ENCODE results near the gene METTL25.
A peak's percentile ranks its signal among the peaks of the same experiment; 100 is the strongest.

Gene METTL25

GRCh38 chr12:82438356-82438755 is 80.0 kb downstream of the METTL25 start:
- no peak overlapping the region for H3K4ac ChIP-seq (ENCODE audit: low read depth, low read length)
- H3K4me1 ChIP-seq (ENCODE audit: control insufficient read depth in 1 of 2, insufficient read depth in 2 of 2, low read length in 2 of 2): no peaks in the 10 kb centered on the region
- H3K9me3 ChIP-seq (ENCODE audit: insufficient read depth, low read depth, low read length): no peaks in the 10 kb centered on the region
- no peak overlapping the region for H3K27ac ChIP-seq (ENCODE audit: low read depth, low read length)
- DNase-seq: peak in 1 of 2 donors; percentile 71
- H3K79me1 ChIP-seq (ENCODE audit: low read length): no peaks in the 10 kb centered on the region
- no peak overlapping the region for H3K18ac ChIP-seq (ENCODE audit: low read length)
- H4K91ac ChIP-seq (ENCODE audit: low read depth, low read length): no peak overlapping the region
- no CpG with 5 or more reads among the region's 4 CpGs for WGBS (ENCODE audit: extremely low coverage, insufficient coverage, insufficient read length)
- H2AFZ ChIP-seq (ENCODE audit: insufficient read depth, low read length, poor library complexity): no peak overlapping the region
- no peaks in the 10 kb centered on the region for H3K27me3 ChIP-seq (ENCODE audit: insufficient read depth, low read length)
- no peak overlapping the region for H2AK5ac ChIP-seq (ENCODE audit: low read length)
- H4K12ac ChIP-seq (ENCODE audit: low read depth, low read length): no peak overlapping the region
- H3K9ac ChIP-seq (ENCODE audit: low read length): no peak overlapping the region
- H3K14ac ChIP-seq (ENCODE audit: low read length): no peak overlapping the region
- no peak overlapping the region for H4K8ac ChIP-seq (ENCODE audit: low read depth, low read length)
- H3K4me2 ChIP-seq (ENCODE audit: low read length): no peak overlapping the region
- no peak overlapping the region for H2BK120ac ChIP-seq (ENCODE audit: insufficient read depth, low read length, poor library complexity)
- no peaks in the 10 kb centered on the region for H3K36me3 ChIP-seq (ENCODE audit: control insufficient read depth in 1 of 2, insufficient read depth in 2 of 2, low read length in 2 of 2)
- H3K79me2 ChIP-seq (ENCODE audit: control insufficient read depth, insufficient read depth, low read length, poor library complexity): no peaks in the 10 kb centered on the region
- H3K4me3 ChIP-seq (ENCODE audit: low read depth, low read length): no peak overlapping the region
- H2BK12ac ChIP-seq (ENCODE audit: low read length): no peak overlapping the region
- no peak overlapping the region for H2BK5ac ChIP-seq (ENCODE audit: low read depth, low read length, poor library complexity)
- no peak overlapping the region for H3K23ac ChIP-seq (ENCODE audit: low read length)

DNA sequence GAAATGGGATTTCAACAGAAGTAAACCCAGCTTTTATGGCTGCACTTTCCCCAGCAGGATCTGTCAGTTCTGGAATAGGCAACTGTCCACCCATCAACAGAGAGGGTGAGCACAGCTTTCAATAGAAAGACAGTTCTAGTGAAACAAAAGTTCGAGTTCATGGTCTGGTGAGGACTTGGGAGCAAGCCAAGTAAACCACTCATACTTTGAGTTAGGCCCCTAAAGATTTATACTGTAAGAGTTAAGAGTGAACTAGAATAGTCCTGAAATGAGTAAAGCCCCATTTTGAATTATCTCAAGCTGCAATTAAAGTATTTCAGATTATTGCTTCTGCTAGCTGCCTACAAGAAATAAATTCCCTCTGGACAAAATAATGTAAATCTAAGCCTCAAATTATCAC is 82.6 kb downstream of the METTL25 start:
- H3K79me1 ChIP-seq (ENCODE audit: low read length): no peaks in the 10 kb centered on the region
- no peak overlapping the region for H2BK5ac ChIP-seq (ENCODE audit: low read depth, low read length, poor library complexity)
- no peaks in the 10 kb centered on the region for H3K9me3 ChIP-seq (ENCODE audit: insufficient read depth, low read depth, low read length)
- H4K12ac ChIP-seq (ENCODE audit: low read depth, low read length): no peak overlapping the region
- WGBS (ENCODE audit: extremely low coverage, insufficient coverage, insufficient read length): no CpG with 5 or more reads among the region's 1 CpG
- H3K4me3 ChIP-seq (ENCODE audit: low read depth, low read length): no peak overlapping the region
- H3K18ac ChIP-seq (ENCODE audit: low read length): no peak overlapping the region
- H3K36me3 ChIP-seq (ENCODE audit: control insufficient read depth in 1 of 2, insufficient read depth in 2 of 2, low read length in 2 of 2): no peaks in the 10 kb centered on the region
- H3K4ac ChIP-seq (ENCODE audit: low read depth, low read length): no peak overlapping the region
- H3K4me2 ChIP-seq (ENCODE audit: low read length): no peak overlapping the region
- H4K91ac ChIP-seq (ENCODE audit: low read depth, low read length): no peak overlapping the region
- no peak overlapping the region for H3K14ac ChIP-seq (ENCODE audit: low read length)
- no peak overlapping the region for H3K23ac ChIP-seq (ENCODE audit: low read length)
- no peak overlapping the region for H4K8ac ChIP-seq (ENCODE audit: low read depth, low read length)
- DNase-seq: no peak
- no peaks in the 10 kb centered on the region for H3K27me3 ChIP-seq (ENCODE audit: insufficient read depth, low read length)
- no peaks in the 10 kb centered on the region for H3K79me2 ChIP-seq (ENCODE audit: control insufficient read depth, insufficient read depth, low read length, poor library complexity)
- no peak overlapping the region for H3K9ac ChIP-seq (ENCODE audit: low read length)
- no peaks in the 10 kb centered on the region for H3K4me1 ChIP-seq (ENCODE audit: control insufficient read depth in 1 of 2, insufficient read depth in 2 of 2, low read length in 2 of 2)
- H2BK12ac ChIP-seq (ENCODE audit: low read length): no peak overlapping the region
- no peak overlapping the region for H2BK120ac ChIP-seq (ENCODE audit: insufficient read depth, low read length, poor library complexity)
- no peak overlapping the region for H2AK5ac ChIP-seq (ENCODE audit: low read length)
- no peak overlapping the region for H3K27ac ChIP-seq (ENCODE audit: low read depth, low read length)
- H2AFZ ChIP-seq (ENCODE audit: insufficient read depth, low read length, poor library complexity): no peak overlapping the region

- H3K36me3 ChIP-seq (ENCODE audit: control insufficient read depth in 1 of 2, insufficient read depth in 2 of 2, low read length in 2 of 2): no peaks in the 10 kb centered on the region
- no peak overlapping the region for H3K27ac ChIP-seq (ENCODE audit: low read depth, low read length)
- no peak overlapping the region for H2AFZ ChIP-seq (ENCODE audit: insufficient read depth, low read length, poor library complexity)
- no peak overlapping the region for H2AK5ac ChIP-seq (ENCODE audit: low read length)
- no peak overlapping the region for H3K9ac ChIP-seq (ENCODE audit: low read length)
- H4K91ac ChIP-seq (ENCODE audit: low read depth, low read length): no peak overlapping the region
- no CpG with 5 or more reads among the region's 2 CpGs for WGBS (ENCODE audit: extremely low coverage, insufficient coverage, insufficient read length)
- H3K79me1 ChIP-seq (ENCODE audit: low read length): no peaks in the 10 kb centered on the region
- H3K4me3 ChIP-seq (ENCODE audit: low read depth, low read length): no peak overlapping the region
- no peak overlapping the region for H4K12ac ChIP-seq (ENCODE audit: low read depth, low read length)
- no peaks in the 10 kb centered on the region for H3K27me3 ChIP-seq (ENCODE audit: insufficient read depth, low read length)
- H3K4me2 ChIP-seq (ENCODE audit: low read length): no peak overlapping the region
- no peak overlapping the region for H3K4ac ChIP-seq (ENCODE audit: low read depth, low read length)
- H4K8ac ChIP-seq (ENCODE audit: low read depth, low read length): no peak overlapping the region
- no peak overlapping the region for H2BK120ac ChIP-seq (ENCODE audit: insufficient read depth, low read length, poor library complexity)
- no peak overlapping the region for H2BK12ac ChIP-seq (ENCODE audit: low read length)
- H3K23ac ChIP-seq (ENCODE audit: low read length): no peak overlapping the region
- H3K79me2 ChIP-seq (ENCODE audit: control insufficient read depth, insufficient read depth, low read length, poor library complexity): no peaks in the 10 kb centered on the region
- H2BK5ac ChIP-seq (ENCODE audit: low read depth, low read length, poor library complexity): no peak overlapping the region
- H3K4me1 ChIP-seq (ENCODE audit: control insufficient read depth in 1 of 2, insufficient read depth in 2 of 2, low read length in 2 of 2): no peaks in the 10 kb centered on the region
- H3K18ac ChIP-seq (ENCODE audit: low read length): no peak overlapping the region
- no peak for DNase-seq
- H3K14ac ChIP-seq (ENCODE audit: low read length): no peak overlapping the region
- H3K9me3 ChIP-seq (ENCODE audit: insufficient read depth, low read depth, low read length): no peaks in the 10 kb centered on the region
Measured at GRCh38 chr12:82448911-82449578, 90.7 kb downstream of the METTL25 start.

DNA sequence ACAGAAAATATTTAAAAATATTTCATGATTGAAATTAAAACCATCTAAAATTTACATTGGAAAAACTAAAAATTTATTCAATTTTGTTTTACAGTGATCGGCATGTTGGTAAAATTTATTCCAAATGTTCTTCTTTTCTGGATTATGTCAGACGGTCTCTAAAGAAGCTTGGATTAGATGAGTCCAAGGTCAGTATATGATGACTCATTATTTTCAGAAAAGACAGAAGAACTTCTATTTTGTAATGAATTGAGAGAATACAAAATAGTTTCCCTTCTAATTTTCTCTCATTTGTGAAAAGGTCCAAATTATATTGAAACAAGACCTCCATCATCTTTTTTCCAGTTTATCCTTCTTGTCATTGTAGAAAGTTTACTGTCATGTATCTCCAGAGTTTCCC is 98.3 kb downstream of the METTL25 start:
- Histone ChIP-seq H4K8ac (ENCODE audit: low read depth, low read length) (no peak overlapping the region), H3K9ac (ENCODE audit: low read length) (no peak overlapping the region), H3K36me3 (ENCODE audit: control insufficient read depth in 1 of 2, insufficient read depth in 2 of 2, low read length in 2 of 2) (no peaks in the 10 kb centered on the region)

More for the DNA sequence above, 98.3 kb downstream of the METTL25 start:
- no peak overlapping the region for H2AFZ ChIP-seq (ENCODE audit: insufficient read depth, low read length, poor library complexity)
- H3K27me3 ChIP-seq (ENCODE audit: insufficient read depth, low read length): no peaks in the 10 kb centered on the region
- H2BK120ac ChIP-seq (ENCODE audit: insufficient read depth, low read length, poor library complexity): no peak overlapping the region
- H3K79me1 ChIP-seq (ENCODE audit: low read length): no peaks in the 10 kb centered on the region
- no peak overlapping the region for H2BK12ac ChIP-seq (ENCODE audit: low read length)
- H2AK5ac ChIP-seq (ENCODE audit: low read length): no peak overlapping the region
- H3K9me3 ChIP-seq (ENCODE audit: insufficient read depth, low read depth, low read length): no peaks in the 10 kb centered on the region
- H4K91ac ChIP-seq (ENCODE audit: low read depth, low read length): no peak overlapping the region
- WGBS (ENCODE audit: extremely low coverage, insufficient coverage, insufficient read length): no CpG with 5 or more reads among the region's 2 CpGs
- DNase-seq: no peak
- no peak overlapping the region for H4K12ac ChIP-seq (ENCODE audit: low read depth, low read length)
- no peak overlapping the region for H3K4ac ChIP-seq (ENCODE audit: low read depth, low read length)
- H3K4me1 ChIP-seq (ENCODE audit: control insufficient read depth in 1 of 2, insufficient read depth in 2 of 2, low read length in 2 of 2): no peaks in the 10 kb centered on the region
- no peak overlapping the region for H3K4me2 ChIP-seq (ENCODE audit: low read length)
- H3K27ac ChIP-seq (ENCODE audit: low read depth, low read length): no peak overlapping the region
- no peak overlapping the region for H2BK5ac ChIP-seq (ENCODE audit: low read depth, low read length, poor library complexity)
- H3K18ac ChIP-seq (ENCODE audit: low read length): no peak overlapping the region
- H3K79me2 ChIP-seq (ENCODE audit: control insufficient read depth, insufficient read depth, low read length, poor library complexity): no peaks in the 10 kb centered on the region
- no peak overlapping the region for H3K4me3 ChIP-seq (ENCODE audit: low read depth, low read length)
- no peak overlapping the region for H3K14ac ChIP-seq (ENCODE audit: low read length)
- no peak overlapping the region for H3K23ac ChIP-seq (ENCODE audit: low read length)

All from trophoblast cell (in vitro differentiated cells and primary cell).